ENCODE data around the gene GAS2L1.

Gene GAS2L1

GRCh38 chr22:29309332-29310064, 3.0 kb downstream of the GAS2L1 start:
- DNase-seq (ENCODE audit: low spot score), result no peak

- no peak for DNase-seq (ENCODE audit: low spot score)
Observed at GRCh38 chr22:29310065-29310862, 3.8 kb downstream of the GAS2L1 start.

GRCh38 chr22:29310863-29311339, 4.5 kb downstream of the GAS2L1 start:
- peak; percentile 93 for DNase-seq (ENCODE audit: low spot score)

GRCh38 chr22:29311464-29312217, 5.2 kb downstream of the GAS2L1 start:
- no peak for DNase-seq (ENCODE audit: low spot score)

DNA sequence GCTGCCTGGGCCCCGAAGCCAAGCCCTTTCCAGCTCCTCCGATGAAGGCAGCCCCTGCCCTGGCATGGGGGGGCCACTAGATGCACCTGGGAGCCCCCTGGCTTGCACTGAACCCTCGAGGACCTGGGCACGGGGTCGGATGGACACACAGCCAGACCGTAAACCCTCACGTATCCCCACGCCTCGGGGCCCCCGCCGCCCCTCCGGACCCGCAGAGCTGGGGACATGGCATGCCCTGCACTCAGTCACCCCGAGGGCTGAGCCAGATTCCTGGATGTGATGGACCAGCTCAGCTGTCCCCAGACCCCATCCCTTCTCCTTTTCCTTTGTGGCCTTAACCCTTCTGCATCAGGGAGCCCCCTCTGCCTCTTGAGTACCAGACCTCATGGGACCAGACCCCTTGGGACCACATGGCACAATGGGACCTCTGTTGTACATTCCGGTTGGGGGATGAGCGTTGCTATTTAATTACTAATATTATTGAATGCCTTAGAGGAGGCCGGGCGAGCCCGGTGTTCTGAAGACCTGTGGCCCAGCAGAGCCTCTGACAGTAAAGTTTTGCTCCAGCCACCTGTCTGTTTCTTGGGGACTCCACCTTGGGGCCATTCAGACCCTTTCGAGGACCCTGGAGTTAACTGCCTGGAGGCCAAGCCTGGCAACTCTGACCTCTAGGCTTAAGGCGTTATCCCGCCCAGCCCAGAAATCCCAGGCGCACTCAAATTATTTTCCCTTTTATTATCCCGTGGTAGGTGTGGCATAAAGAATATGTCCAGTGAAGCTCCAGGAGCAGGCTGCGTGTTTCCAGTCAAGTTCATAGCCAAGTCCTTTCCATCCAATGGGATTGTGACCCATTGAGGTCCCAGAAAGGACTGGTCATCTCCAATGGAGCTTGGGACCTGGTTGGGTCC, 6.0 kb downstream of the GAS2L1 start:
- no peak for DNase-seq (ENCODE audit: low spot score)

DNA sequence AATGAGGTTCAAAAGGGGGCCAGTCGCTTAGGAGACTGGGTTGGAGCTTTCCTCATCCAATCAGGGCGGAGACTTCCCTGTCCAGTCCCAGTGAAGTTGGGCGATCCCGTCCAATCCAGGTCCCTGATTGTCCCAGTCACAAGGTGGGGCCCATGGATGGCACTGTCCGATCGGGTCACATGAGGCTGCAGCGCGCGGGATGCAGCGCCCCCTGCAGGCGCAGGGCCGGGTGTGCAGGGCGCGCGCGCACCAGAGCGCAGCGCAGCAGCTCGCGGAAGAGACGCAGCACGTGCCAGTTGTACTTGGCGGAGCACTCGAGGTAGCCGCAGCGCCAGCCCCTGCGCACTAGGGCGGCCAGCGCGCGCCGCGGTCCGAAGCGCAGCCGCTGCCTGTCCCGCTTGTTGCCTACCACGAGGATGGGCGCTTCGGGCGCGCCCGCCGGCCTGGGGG, 6.7 kb downstream of the GAS2L1 start:
- peak; percentile 38 for DNase-seq (ENCODE audit: low spot score)

DNA sequence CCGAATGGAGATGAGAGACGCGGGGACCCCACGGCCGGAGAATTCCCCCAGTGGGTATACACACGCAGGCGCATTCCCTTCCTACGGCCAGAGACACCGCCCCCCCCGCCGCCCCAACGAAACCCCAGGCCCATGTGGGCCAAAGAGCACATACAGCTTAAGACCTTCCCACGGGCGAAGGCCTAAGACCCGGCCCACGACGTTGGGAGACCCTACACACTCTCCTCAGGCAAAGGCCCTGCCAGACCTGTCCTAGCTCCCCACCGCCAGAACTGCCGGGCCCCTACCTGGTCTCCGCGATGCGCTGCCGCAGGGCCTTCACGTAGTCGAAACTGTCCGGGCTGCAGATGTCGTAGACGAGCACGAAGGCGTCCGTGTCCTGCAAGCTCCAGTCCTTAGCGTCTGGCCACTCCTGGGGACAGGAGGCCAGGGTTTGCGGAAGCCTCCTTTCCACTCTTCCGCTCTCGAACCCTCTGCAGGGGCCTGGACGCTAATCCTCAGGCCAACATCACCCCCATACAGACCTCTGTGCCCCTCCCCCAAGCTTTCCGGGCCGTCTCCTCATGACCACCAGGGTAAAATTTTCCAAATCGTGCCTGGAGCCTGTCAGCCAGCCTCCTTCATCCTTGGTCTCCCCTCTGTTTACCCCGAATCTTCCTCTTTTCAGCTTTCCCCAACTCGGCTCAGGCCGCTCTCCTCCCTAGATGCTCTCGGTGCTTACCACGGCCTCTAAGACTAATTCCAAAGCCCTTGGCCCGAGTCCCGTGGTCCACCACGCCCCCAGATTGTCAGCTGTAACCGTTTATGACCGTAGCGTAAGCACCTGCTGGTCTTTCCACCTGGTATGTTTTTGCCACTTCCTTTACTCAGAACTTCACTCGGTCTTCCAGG, 7.4 kb downstream of the GAS2L1 start:
- DNase-seq (ENCODE audit: low spot score), result no peak

DNA sequence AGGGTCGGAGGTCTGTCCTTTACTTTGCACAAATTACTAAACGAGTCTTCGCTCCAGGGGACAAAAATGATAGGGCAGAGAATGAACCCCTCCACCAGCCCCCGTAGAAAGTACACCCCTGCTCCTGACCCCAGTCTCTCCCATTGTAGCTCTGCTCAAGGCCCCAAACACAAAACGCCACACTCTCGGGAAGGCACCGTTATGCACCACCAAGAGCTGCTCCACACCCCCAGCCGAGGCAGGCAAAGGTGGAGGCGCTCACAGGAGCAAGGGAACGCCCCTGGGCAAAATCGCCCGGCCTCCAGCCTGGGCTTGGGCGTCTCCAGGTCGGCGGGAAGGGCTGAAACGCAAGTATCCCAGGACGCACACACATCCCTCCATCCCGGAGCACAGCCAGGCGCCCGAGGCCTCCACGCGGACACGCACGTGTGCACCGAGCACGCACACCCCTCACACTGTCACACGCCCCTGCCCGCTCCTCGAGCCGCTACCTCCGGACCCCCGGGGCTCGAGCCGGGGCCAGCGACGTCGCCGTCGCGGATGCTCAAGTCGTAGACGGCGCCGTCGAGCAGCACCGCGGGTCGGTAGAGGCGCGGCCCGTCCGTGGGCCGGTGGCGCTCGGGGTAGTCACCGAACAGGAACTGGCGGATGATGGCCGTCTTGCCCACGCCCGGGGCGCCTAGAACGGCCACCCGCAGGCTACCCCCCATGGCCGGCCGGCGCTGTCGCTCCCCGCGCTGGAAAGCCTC, 8.3 kb downstream of the GAS2L1 start:
- no peak for DNase-seq (ENCODE audit: low spot score)

GRCh38 chr22:29315286-29316140, 9.1 kb downstream of the GAS2L1 start, which contains the start of gene RASL10A:
Gene RASL10A (minus strand): TSS chr22:29315697. CDS start chr22:29315246, 451 bp downstream.
- DNase-seq (ENCODE audit: low spot score), result no peak

- no peak for DNase-seq (ENCODE audit: low spot score)
Observed at GRCh38 chr22:29316141-29316828, 9.8 kb downstream of the GAS2L1 start.

- DNase-seq (ENCODE audit: low spot score), result no peak
Observed at GRCh38 chr22:29317827-29318454, 11.5 kb downstream of the GAS2L1 start.

DNA sequence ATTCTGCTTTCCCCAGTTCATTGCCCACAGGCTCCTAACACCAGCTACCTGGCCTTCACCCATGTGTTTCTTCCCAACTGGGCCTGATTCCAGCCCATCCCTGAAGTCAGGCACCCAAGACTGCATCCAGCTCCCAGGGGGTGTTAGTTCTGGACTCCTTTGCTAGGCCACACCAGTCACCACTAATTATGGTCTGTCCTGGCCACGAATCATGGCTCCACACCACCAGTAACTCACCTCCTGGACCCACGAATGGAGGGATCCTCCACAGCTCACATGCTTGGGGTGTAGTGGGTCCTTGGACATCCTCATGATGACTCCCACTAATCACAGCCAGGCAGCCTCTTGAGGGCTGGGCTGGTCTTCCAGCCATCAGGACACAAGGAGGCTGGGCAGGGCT, 12.6 kb downstream of the GAS2L1 start:
- DNase-seq (ENCODE audit: low spot score), result no peak

DNA sequence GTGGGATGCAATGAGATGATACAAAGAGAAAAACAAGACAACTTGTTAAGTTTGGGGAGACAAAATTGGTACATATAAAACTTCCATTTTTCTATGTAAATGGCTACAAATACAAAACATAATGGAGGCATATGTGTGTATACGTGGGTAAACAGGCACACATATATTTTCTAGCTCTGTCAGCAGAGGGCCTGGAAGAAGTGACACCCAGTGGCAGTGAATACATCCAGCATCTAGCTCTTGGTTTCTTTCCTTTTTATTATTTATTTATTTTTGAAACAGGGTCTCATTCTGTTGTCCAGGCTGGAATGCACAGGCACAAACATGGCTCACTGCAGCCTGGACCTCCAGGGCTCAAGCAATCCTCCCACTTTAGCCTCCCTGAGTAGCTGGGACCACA, 14.1 kb downstream of the GAS2L1 start:
- DNase-seq (ENCODE audit: low spot score), result no peak

- no peak for DNase-seq (ENCODE audit: low spot score)
Observed at GRCh38 chr22:29323641-29324040, 17.2 kb downstream of the GAS2L1 start.

GRCh38 chr22:29325356-29325755, 18.9 kb downstream of the GAS2L1 start:
- no peak for DNase-seq (ENCODE audit: low spot score)

DNA sequence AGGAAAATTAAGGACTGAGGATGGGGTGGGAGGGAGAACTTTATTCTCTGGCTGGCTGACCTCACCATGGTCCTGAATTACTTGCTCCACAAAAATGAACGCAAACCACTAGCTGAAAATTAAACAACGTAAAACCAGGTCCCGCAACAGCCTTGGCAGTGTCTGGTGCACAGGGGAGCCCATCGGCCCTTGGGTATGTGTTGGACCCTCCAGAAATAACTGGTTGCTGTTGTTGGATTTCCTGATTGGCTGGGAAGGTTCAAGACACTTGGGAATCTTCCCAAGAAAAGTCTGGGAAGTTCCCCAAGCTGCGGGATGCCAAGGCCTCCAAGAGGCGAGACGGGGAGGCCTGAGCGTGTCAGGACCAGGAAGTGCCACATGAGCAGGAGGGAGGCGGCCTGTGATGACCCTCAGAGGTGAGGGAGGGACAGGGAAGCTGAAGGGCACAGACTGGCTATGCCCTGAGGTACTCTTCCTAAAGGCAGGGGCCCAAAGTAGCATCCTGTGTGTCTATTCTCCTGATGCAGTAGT, 19.4 kb downstream of the GAS2L1 start:
- DNase-seq (ENCODE audit: low spot score), result no peak

DNA sequence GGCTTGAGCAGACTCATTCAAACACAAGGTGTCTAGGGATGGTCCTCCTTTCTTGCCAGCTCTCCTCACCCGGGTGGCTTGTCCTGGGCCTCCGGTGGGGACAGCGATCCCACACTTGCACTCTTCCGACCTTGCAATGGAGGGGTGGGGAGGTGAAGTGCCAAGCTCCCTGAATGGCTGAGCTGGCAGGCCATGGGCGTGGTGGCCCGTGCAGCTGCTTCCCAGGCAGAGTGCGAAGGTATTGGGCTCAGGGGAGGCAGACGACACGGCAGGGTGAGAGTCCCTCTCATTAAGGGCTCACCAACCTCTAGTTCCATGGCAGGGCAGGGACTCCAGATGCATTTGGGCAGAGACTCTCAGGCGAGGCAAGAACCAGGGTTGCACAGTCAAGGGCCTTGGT, 20.0 kb downstream of the GAS2L1 start:
- no peak for DNase-seq (ENCODE audit: low spot score)

All from globus pallidus (tissue), 1 donor.